Activated naive CD8-positive, alpha-beta T cell treated with anti-CD3 and anti-CD28 coated beads for 36 hours (primary cell): ENCODE results near the gene SCYGR1. TPM values are rescaled to one million over a fixed set of nuclear protein-coding genes. Genes with fewer than 3 reads are reported as not detected.
"Not testable (repeated sequence)": the region's sequence is repeated elsewhere in the genome, so short reads cannot be mapped to it uniquely, and the experiment has no call there.

ENCODE experiments used
- DNase-seq: peaks from one replicate; pipeline ENCODE4 v3.0.0; 2021
- H3K27ac Mint-ChIP-seq: one replicate; pipeline ENCODE4 v1.8.0; 2022; ENCODE audit warnings: mild to moderate bottlenecking, moderate library complexity, mixed read lengths
- H3K27me3 Mint-ChIP-seq: one replicate; pipeline ENCODE4 v1.8.0; 2022; ENCODE audit warnings: mild to moderate bottlenecking, mixed read lengths
- H3K36me3 Mint-ChIP-seq: one replicate; pipeline ENCODE4 v1.8.0; 2021; ENCODE audit warnings: mild to moderate bottlenecking, mixed read lengths
- H3K4me1 Mint-ChIP-seq: one replicate; pipeline ENCODE4 v1.8.0; 2021; ENCODE audit warnings: mixed read lengths
- H3K4me3 Mint-ChIP-seq: one replicate; pipeline ENCODE4 v1.8.0; 2022; ENCODE audit warnings: mild to moderate bottlenecking, moderate library complexity, mixed read lengths
- H3K9me3 Mint-ChIP-seq: one replicate; pipeline ENCODE4 v1.8.0; 2022; ENCODE audit warnings: mixed read lengths
- total RNA-seq, 2 experiments: library from RNA; stranded (reverse); gene quantifications; one replicate each; pipeline ENCODE4 v1.2.3, GENCODE V29; 2021

The SCYGR1 gene
- total RNA-seq, 2 experiments from 2014 or later = not detected

DNA sequence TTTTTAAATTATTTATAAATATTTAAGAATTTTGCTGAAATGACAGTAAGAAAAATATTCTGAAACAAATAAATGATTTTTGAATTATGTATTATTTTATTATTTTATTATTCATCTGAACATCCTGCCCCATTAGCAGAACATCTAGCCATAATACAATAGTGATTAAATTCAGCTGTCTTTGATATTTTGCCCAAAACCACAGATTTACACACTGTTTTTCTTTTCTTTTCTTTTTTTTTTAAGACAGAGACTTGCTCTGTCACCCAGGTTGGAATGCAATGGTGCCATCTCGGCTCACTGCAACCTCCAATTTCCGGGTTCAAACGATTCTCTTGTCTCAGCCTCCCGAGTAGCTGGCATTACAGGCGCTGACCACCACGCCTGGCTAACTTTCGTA lies 1.9 kb upstream of the SCYGR1 start:
- peaks cover 4% of the 10 kb centered on the region for H3K27me3 Mint-ChIP-seq
- H3K4me1 Mint-ChIP-seq = peaks cover 9% of the 10 kb centered on the region
- no peak overlapping the region for H3K27ac Mint-ChIP-seq
- H3K4me3 Mint-ChIP-seq = no peak overlapping the region
- DNase-seq = no peak
- H3K36me3 Mint-ChIP-seq = no peaks in the 10 kb centered on the region
- no peaks in the 10 kb centered on the region for H3K9me3 Mint-ChIP-seq

DNA sequence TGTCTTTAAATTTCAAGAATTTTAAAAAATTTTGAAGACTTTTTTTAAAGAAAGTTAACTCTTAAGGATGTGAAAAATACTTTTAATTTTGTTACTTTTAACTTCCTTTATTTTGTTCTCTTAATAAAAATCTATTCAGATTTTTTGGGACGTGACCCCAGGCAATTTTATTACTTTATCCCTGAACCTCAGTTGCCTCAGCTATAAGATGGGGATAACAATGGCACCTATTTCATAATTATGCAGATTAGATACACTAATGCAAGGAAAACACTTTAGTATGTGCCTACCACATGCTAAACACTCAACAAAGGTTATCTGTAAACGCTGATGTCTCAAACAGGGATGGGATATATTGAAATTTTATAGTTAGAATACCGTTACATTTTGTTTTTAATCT lies 1.5 kb upstream of the SCYGR1 start:
- no peak for DNase-seq
- peaks cover 4% of the 10 kb centered on the region for H3K27me3 Mint-ChIP-seq
- no peaks in the 10 kb centered on the region for H3K36me3 Mint-ChIP-seq
- no peaks in the 10 kb centered on the region for H3K9me3 Mint-ChIP-seq
- H3K27ac Mint-ChIP-seq = no peak overlapping the region
- H3K4me1 Mint-ChIP-seq = peaks cover 9% of the 10 kb centered on the region
- no peak overlapping the region for H3K4me3 Mint-ChIP-seq

DNA sequence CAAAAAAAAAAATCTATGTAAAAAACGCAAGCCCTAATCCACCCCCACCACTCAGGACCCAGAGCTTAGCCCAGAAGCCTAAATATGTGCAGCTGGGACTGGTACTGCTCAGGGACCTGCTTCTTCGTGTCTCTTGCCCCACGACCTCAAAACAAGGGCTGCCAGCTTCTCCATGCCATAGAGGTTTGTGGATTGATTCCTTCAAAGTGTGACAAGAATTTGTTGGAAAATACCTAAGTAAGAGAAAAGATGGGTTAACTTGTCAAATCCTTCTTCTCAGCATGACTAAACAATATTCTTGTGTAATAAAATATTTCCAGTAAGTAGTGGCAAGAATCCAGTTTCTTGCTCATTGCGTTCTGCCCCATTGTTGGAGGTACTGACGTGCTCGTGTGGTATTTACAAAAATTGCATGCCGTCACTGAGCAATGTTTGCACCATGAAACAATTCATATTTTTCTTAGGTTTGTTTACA lies 825 bp upstream of the SCYGR1 start:
- no peaks in the 10 kb centered on the region for H3K36me3 Mint-ChIP-seq

DNA sequence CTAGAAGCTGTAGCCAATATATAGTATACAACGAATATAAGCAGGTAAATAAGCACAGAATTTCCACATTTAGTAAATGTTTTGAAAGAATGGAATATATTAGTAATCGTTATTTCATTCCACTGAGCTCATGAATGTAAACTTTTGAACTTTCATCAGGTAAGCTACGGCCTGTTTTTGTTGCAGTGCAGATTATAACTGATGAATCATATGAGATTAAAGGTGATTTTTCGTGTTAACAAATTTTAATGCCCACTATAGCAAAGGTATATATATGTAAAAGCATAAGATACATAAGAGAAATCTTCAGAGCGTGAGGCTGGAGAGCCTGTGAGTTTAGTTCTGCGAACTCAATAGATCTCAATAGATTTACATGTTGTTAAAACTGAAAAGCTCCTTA lies 1.1 kb downstream of the SCYGR1 start:
- peaks cover 4% of the 10 kb centered on the region for H3K27me3 Mint-ChIP-seq

More for the DNA sequence above, 825 bp upstream of the SCYGR1 start:
- H3K27me3 Mint-ChIP-seq = peaks cover 4% of the 10 kb centered on the region
- H3K9me3 Mint-ChIP-seq = no peaks in the 10 kb centered on the region
- DNase-seq = no peak
- H3K27ac Mint-ChIP-seq = no peak overlapping the region
- no peak overlapping the region for H3K4me3 Mint-ChIP-seq
- peaks cover 9% of the 10 kb centered on the region for H3K4me1 Mint-ChIP-seq

DNA sequence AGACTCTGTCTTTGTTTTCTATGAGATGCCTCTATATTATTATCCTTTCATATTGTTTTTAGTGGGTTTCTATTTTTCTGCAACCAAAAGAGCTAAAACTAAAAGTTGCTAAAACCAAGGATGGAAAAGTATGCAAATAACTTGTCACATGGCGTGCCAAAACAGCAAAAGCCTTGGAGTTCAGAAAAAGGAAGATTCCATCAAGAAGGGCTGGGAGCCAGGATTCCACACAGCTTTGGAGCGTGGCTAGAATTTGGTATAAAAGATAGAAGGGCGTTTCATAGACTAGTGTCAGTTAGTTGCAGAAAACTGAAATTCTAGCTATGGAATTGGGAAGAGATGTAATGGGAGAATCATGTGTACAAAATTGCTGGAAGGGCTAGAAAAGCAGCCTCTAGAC lies 4.1 kb downstream of the SCYGR1 start:
- DNase-seq = no peak
- Mint-ChIP-seq H3K4me1 (peaks cover 18% of the 10 kb centered on the region), H3K36me3 (peaks cover 5% of the 10 kb centered on the region), H3K9me3 (peaks cover 12% of the 10 kb centered on the region), H3K27ac (no peak overlapping the region), H3K27me3 (no peaks in the 10 kb centered on the region), H3K4me3 (no peak overlapping the region)

More for the DNA sequence above, 1.1 kb downstream of the SCYGR1 start:
- Mint-ChIP-seq H3K4me3 (no peak overlapping the region), H3K36me3 (peaks cover 5% of the 10 kb centered on the region), H3K27ac (no peak overlapping the region), H3K9me3 (peaks cover 9% of the 10 kb centered on the region), H3K4me1 (peaks cover 18% of the 10 kb centered on the region)
- no peak for DNase-seq

DNA sequence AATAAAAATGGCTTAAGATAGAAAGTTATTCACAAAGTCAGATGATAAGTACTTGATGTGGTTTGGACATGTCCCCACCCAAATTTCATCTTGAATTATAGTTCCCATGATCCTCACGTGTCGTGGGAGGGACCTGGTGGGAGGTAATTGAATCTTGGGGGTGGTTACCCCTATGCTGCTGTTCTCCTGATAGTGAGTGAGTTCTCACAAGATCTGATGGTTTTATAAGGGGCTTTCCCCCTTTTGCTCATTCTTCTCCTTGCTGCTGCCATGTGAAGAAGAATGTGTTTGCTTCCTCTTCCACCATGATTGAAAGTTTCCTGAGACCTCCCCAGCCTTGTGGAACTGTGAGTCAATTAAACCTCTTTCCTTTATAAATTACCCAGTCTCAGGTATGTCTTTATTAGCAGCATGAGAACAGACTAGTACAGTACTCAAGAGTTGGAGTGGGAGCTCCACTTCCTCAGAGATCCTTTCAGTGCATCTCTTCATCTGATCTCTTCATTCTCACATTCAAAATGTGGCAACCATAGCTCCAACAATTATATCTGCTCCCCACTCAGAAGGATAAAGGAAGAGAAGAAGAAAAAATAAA lies 5.4 kb downstream of the SCYGR1 start:
- Mint-ChIP-seq H3K27ac (peak overlapping the region; percentile 3), H3K9me3 (peaks cover 12% of the 10 kb centered on the region), H3K4me1 (peaks cover 17% of the 10 kb centered on the region)
- not testable (repeated sequence) for DNase-seq, H3K36me3 Mint-ChIP-seq, H3K27me3 Mint-ChIP-seq, H3K4me3 Mint-ChIP-seq

DNA sequence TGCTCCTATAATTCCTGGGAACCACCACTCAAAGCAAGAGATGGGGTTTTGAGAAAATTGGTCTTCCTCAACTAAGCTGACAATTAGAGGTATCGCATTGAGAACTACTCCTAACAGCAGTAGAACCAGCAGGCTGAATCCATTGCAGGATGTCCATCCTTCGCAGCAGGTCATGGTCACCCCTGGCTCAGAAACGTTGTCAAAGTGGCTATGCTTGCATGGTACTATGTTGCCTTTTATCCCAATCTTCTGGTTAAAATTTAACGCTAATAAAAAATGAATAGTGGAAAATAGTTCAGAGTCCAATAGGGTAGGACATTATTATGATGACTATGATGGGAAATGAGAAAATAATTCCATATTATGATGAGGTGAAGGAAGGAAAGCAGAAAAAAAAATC lies 8.7 kb downstream of the SCYGR1 start, which contains the start of gene TM4SF20:
Gene TM4SF20, minus strand, starts transcription at position 212 of the 400 bp plus-strand sequence. Its CDS starts 38 bp downstream, at position 174.
- Mint-ChIP-seq H3K27me3 (no peaks in the 10 kb centered on the region), H3K4me1 (peaks cover 12% of the 10 kb centered on the region), H3K4me3 (no peak within 1 kb of the TSS), H3K9me3 (peaks cover 12% of the 10 kb centered on the region), H3K36me3 (peaks cover 5% of the 10 kb centered on the region), H3K27ac (no peak within 1 kb of the TSS)
- no peak for DNase-seq

DNA sequence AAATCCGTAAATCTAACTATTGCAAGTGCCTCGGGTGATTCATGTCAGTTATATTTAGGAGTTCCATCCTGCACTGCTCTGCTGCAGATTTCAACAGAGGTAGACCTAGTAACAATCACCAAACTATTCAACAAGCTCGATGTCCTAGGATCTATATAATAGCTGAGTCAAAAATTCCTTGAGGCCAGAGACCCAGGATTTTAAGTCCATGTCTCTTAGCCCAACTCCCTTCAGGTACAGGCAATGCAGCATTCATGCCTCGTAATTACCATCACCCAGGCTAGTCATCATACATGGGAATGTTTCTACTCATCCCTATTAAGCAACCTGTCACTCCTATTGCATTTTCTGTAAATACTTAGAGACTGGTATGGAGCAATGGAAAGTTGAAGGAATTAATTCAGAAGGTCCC lies 9.4 kb downstream of the SCYGR1 start:
- Mint-ChIP-seq H3K27me3 (no peaks in the 10 kb centered on the region), H3K4me3 (no peak overlapping the region), H3K9me3 (peaks cover 12% of the 10 kb centered on the region), H3K4me1 (peaks cover 14% of the 10 kb centered on the region), H3K27ac (no peak overlapping the region), H3K36me3 (peaks cover 5% of the 10 kb centered on the region)
- no peak for DNase-seq

DNA sequence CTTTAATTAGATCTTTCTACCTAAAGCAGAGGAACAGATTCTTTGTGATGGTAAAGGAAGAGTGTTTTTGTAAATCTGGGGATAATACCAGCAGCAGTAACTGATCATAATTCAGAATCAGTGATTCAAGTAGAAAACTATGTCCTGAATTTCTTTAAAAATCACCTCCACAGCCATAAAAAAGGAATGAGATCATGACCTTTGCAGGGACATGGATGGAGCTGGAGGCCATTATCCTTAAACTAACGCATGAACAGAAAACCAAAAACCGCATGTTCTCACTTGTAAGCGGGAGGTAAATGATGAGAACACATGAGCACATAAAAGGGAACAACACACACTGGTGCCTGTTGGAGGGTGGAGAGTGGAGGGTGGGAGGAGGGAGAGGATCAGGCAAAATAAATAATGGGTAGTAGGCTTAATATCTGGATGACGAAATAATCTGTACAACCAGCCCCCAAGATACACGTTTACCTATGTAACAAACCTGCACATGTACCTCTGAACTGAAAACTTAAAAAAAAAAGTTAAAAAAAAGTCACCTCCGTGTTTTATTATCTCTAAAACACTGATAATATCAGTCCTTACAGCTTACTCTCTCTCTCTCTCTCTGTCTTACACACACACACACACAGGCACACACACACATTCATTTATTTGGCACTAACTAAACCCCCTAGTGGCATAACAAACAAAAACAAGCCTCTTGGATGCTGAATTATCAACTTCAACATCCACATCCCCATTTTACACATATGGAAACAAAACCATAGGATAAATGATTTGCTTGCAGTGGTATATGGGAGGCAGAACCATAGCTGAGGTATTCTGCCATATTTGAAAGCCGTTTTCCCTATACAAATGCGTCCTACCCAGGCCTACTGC lies 10.0 kb downstream of the SCYGR1 start:
- Mint-ChIP-seq H3K27ac (no peak overlapping the region), H3K9me3 (peaks cover 12% of the 10 kb centered on the region), H3K36me3 (peaks cover 5% of the 10 kb centered on the region), H3K27me3 (no peaks in the 10 kb centered on the region), H3K4me1 (peaks cover 18% of the 10 kb centered on the region), H3K4me3 (no peak overlapping the region)
- no peak for DNase-seq

DNA sequence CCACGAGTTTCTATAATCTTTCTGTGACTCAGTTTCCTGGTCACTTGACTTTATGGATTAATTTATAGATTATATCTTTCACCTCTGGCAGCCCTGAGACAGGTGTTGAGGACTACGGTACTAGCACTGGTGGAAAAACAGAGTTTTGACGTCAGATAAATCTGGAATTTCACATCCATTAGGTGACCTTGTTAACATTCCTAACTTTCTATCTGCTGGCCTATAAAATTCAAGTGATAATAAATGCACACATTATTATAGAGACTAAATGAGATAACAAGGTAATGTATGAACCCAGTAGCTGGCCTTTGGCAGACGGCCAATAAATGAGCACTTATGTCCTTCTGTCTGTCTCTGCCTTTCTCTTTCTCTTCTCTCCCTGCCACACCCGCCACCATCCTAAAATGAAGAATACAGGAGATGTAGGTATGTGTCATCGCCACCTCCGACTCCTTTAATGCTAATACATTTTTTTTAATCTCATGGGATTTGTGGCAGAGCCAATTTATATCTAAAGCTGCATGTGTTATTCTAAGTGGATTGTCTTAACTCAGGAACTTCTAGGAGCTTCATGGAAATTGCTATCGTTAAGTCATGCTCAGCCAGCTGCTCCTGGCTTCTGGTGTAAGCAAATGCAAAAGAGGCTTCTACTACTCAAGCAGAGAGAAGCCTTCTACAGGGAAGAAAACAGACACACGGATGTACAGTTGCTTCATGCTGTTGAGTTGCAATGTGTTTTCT lies 10.9 kb downstream of the SCYGR1 start:
- Mint-ChIP-seq H3K36me3 (peaks cover under 1% of the 10 kb centered on the region), H3K9me3 (peaks cover 6% of the 10 kb centered on the region), H3K27ac (no peak overlapping the region), H3K4me3 (no peak overlapping the region), H3K27me3 (no peaks in the 10 kb centered on the region), H3K4me1 (peaks cover 10% of the 10 kb centered on the region)
- no peak for DNase-seq

DNA sequence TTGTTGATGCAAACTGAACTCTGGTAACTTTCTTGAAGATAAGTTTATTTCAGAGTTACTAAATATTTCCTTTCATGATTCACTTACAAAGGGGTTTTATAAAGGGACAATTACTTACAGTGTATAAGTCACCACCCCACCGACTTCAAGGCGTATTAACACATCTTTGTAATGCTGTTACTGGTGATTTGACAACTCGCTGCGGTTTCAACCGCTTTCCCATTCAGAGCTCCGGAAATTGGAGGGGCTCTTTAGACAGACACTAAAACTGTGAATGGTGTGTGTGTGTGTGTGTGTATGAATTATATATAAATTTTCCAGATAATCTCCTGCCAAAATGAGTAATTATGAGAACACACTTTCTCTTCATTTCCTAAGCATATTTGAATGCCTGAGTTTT lies 13.6 kb downstream of the SCYGR1 start:
- Mint-ChIP-seq H3K27ac (peak overlapping the region; percentile 71), H3K9me3 (no peaks in the 10 kb centered on the region), H3K27me3 (no peaks in the 10 kb centered on the region), H3K36me3 (no peaks in the 10 kb centered on the region), H3K4me3 (no peak overlapping the region), H3K4me1 (peaks cover 10% of the 10 kb centered on the region)
- DNase-seq = peak; percentile 54

DNA sequence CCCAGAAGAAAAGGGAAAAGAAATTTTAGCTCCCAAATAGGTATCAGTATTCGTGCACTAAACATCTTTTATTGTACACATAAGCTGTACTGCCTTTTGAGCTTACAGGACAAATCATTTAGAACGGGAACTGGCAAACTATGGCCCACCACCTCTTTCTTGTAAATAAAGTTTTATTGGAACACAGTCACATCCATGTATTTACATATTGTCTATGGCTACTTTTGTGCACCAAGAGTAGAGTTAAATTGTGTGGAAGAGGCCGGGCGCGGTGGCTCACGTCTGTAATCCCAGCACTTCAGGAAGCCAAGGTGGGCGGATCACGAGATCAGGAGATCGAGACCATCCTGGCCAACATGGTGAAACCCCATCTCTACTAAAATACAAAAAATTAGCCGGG lies 14.4 kb downstream of the SCYGR1 start:
- no peak for DNase-seq
- Mint-ChIP-seq H3K36me3 (no peaks in the 10 kb centered on the region), H3K9me3 (no peaks in the 10 kb centered on the region), H3K27ac (no peak overlapping the region), H3K27me3 (no peaks in the 10 kb centered on the region), H3K4me1 (peaks cover 10% of the 10 kb centered on the region), H3K4me3 (no peak overlapping the region)

DNA sequence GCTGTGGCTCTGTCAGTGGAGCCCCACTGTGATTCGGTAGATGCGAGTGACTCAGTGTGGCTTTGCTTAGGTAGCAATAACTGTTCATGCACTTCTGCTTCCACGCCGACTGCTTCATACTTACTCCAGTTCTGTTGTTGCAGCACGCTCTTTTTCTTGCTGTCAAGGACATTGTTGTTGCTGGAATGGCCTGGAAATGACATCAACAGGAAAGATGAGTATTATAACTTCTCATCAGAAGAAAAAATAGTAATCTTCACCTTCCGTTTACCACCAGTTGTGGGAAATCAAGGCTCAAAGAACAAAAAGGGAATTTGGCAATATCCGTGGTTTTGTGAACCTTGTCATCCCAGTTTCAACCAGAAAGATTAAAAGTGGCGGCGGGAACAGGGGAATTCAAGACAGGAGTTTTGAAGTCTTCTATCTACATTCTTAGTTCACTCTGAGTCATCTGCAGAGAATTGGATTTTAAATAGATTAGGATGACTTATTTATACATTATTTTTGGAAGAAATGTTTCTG lies 16.9 kb downstream of the SCYGR1 start:
- H3K36me3 Mint-ChIP-seq = no peaks in the 10 kb centered on the region
- DNase-seq = no peak
- peaks cover 14% of the 10 kb centered on the region for H3K4me1 Mint-ChIP-seq
- H3K4me3 Mint-ChIP-seq = no peak overlapping the region
- H3K27ac Mint-ChIP-seq = no peak overlapping the region
- H3K9me3 Mint-ChIP-seq = no peaks in the 10 kb centered on the region
- no peaks in the 10 kb centered on the region for H3K27me3 Mint-ChIP-seq

DNA sequence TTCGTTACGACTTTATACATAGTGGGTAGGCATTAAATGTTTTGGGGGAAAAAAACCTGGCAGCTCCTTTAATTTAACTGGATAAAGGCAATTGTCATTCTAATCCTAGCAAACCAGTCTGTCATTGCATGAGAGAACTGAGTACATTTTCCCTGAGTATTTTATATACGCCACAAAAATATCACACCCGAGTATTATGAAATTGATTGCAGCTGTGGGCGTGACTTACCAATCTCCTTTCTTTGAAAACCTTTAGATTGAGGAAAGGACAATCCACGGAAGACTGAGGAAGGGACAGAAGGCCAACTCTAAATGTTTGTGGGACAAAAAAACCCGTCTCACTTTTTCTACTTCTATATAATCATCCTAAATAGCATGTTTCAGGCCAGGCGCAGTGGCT lies 17.7 kb downstream of the SCYGR1 start:
- Mint-ChIP-seq H3K27ac (no peak overlapping the region), H3K36me3 (no peaks in the 10 kb centered on the region), H3K4me1 (peaks cover 14% of the 10 kb centered on the region), H3K4me3 (no peak overlapping the region), H3K9me3 (no peaks in the 10 kb centered on the region), H3K27me3 (no peaks in the 10 kb centered on the region)
- DNase-seq = no peak

DNA sequence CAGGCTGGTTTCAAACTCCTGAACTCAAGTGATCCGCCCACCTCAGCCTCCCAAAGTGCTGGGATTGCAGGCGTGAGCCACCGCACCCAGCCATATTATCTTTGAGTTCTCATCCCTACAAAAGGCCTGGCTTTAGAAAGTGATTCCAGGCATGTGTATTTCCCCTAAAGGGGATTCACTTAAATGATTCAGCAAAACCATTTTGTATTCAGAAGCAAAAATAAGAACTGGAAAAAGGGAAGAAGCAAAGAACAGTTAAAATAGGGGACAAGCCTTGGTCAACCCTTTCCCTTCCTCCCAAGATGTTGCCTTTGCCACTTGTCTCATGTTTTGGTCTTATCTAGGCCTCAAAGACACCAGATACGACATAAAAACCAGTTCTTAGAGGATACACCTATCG lies 19.2 kb downstream of the SCYGR1 start:
- H3K36me3 Mint-ChIP-seq = no peaks in the 10 kb centered on the region
- peaks cover 9% of the 10 kb centered on the region for H3K4me1 Mint-ChIP-seq
- no peak overlapping the region for H3K4me3 Mint-ChIP-seq

More for the DNA sequence above, 19.2 kb downstream of the SCYGR1 start:
- no peak for DNase-seq
- Mint-ChIP-seq H3K27me3 (no peaks in the 10 kb centered on the region), H3K27ac (no peak overlapping the region), H3K9me3 (no peaks in the 10 kb centered on the region)
